GM19397 (cell line): ENCODE results near the gene SFN.
"Not testable (repeated sequence)": the region's sequence is repeated elsewhere in the genome, so short reads cannot be mapped to it uniquely, and the experiment has no call there.

Source experiments
- ATAC-seq: cut with Tn5 transposase; IDR thresholded peaks from one replicate; pipeline ENCODE4 v1.9.1; 2021; ENCODE audit warnings: mild to moderate bottlenecking, moderate library complexity; ENCODE audit not compliant: unreplicated experiment

Gene SFN

GRCh38 chr1:26862781-26863684 is at the start of gene SFN:
Gene SFN, plus strand, starts transcription at chr1:26863149. Its CDS starts 64 bp downstream, at chr1:26863213.
- ATAC-seq = no peak

- ATAC-seq = no peak
Observed at GRCh38 chr1:26814377-26814776, 48.6 kb upstream of the SFN start.

DNA sequence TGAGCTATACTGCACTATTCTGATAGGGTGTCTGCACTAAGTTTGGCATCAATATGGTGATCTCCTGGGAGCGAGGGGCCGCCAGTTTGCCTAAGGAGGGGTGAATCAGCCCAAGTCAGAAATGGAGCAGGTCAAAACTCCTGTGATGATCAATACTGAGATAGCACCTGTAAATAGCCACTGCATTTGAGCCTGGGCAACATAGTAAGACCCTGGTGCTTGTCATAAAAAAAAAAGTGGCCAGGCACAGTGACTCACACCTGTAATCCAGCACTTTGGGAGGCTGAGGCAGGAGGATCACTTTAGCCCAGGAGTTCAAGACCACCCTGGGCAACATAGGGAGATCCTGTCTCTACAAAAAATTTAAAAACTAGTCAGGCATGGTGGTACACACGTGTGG is 48.1 kb upstream of the SFN start:
- no peak for ATAC-seq

- ATAC-seq = peak; percentile 83
Observed at GRCh38 chr1:26820784-26821269, 42.1 kb upstream of the SFN start.

DNA sequence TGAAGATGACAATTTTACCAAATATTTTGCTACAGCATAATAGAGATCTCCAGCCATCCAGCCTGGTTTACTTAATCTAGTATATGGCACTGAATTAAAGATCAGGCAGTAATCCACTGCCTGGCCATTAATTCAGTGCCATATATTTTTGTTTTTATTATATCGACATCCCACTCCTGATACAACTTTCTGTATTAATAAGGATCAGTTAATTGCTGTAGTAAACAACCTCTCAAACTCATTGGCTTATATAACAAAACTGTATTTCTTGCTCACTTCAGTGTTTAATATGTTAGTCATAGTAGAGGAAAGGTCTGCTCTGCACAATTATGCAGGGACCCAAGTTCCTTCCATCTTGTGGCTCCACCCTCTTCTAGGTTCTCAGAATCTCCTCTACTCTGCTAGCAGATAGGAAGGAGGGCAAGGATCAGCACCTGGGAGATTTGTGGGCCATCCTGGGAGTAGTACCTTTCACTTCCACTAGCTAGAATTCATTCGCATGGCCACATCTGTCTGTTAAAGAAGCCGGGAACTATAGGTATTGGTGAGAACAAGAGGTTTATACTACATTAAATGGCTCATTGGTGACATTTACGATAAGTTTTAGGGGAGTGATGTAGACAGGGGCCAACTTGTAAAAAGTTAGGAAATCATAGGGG is 40.1 kb upstream of the SFN start:
- no peak for ATAC-seq

- no peak for ATAC-seq
Observed at GRCh38 chr1:26824731-26825130, 38.2 kb upstream of the SFN start.

DNA sequence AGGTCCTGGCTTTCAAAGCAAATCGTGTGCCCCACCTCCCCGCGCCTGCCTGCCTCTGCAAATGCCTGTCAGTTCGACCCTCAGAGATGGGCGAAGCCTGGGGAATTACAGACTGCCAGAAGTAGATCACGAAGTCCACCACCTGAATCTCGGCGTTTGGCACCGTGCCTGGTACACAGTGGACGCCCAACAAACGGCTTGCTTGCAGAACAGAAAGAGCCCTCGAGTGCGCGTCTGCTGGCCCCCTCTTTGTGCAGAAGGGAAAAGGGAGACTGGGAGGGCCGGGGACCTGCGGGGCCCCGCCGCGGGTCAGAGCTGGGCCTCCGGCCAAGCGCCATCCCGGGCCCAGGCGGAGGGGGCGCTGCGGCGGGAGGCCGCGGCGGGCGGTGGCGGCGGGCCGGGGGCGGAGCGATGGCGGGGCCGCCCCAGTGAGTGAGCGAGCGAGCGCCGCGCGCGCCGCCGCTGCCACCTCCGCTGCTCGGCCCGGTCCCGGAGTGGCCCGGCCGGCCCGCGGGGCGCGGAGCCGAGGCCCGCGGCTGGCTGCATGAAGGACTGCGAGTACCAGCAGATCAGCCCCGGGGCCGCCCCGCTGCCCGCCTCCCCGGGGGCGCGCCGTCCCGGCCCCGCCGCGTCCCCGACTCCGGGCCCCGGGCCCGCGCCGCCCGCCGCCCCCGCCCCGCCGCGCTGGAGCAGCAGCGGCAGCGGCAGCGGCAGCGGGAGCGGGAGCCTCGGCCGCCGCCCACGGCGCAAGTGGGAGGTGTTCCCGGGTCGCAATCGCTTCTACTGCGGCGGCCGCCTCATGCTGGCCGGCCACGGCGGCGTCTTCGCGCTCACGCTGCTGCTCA is 36.5 kb upstream of the SFN start, which contains the start of gene ZDHHC18:
ZDHHC18 (plus strand) TSS at position 428 of the 845 bp plus-strand sequence; CDS start at position 545, 117 bp downstream.
- ATAC-seq = peak; percentile 75

DNA sequence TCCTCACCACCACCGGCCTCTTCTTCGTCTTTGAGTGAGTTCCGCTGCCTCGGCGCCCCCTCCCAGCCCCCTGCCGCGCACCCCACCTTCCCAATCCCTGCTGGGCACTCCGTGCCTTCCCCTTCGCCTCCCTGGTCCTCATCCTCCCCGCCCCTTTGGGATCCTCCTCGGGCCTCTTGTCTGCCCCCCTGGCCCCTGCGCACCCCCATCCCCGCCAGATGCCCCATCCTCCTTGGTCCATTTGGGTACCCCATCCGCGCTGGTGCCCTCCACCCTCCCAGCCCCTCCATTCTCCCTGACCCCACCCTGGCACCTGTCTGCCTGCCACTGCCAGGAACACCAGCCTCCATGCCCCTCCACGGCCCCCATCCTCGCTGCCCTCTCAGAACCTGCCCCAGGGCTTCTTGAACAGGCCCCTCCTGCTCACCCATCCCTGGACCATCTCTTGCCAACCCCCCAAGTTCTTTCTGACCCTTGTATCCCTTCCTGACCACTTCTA is 35.8 kb upstream of the SFN start:
- no peak for ATAC-seq

DNA sequence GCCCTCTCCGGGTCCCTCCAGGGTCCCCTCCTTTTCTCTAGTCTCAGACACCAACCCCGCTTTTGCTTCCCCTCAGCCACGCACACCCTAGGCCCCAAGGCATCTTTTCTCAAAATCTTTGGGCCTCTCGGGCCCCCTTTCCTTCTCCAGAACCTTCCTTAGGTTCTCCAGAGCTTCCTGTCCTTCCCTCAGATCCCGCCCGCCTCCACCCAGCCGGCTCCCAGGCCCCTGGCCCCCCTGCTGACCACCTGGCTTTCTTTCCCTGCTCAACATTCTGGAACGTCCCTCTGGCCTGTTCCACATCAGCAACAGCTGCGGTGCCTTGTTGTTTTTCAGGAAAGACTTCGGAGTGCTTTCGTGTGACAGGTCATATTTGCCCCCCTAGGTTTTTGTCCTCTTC is 35.3 kb upstream of the SFN start:
- ATAC-seq = no peak

GRCh38 chr1:26828411-26828991 is 34.4 kb upstream of the SFN start:
- ATAC-seq = no peak

GRCh38 chr1:26829184-26829911 is 33.6 kb upstream of the SFN start:
- ATAC-seq = no peak

GRCh38 chr1:26831059-26831458 is 31.9 kb upstream of the SFN start:
- ATAC-seq = no peak

DNA sequence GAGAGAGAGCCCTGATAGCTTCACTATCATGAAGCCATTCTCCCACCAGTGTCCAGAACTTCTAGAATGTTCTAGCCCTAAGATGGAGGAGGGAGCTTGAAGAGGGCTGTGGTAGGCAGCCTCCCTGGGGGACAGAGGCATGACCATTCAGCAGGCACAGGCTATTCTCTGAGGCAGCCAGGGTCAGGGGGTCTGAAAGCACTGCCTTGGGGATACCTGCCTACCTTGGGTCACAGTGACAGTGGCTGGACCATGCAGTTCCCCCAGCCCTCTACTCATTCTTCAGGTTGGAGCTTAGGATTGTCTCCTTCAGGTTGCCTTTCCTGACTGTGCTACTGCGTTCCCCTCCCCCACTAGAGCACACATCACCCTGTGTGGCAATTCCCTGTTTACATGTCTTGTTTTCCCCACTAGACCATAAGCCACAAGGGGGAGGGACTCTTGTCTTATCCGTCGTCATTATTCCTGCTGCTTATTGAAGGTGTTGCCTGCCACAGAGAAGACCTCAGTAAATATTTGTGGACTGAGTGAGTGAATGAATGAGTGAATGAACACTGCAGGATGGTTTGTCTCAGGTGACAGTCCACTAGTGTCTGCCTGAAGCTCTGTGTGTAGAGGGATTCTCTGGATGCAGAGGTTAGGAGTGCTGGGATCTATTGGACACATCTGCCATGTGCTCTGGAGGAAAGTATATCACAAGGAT is 31.3 kb upstream of the SFN start:
- no peak for ATAC-seq

- ATAC-seq = no peak
Observed at GRCh38 chr1:26832249-26832960, 30.5 kb upstream of the SFN start.

- peak; percentile 74 for ATAC-seq
Observed at GRCh38 chr1:26833432-26834405, 29.2 kb upstream of the SFN start.

DNA sequence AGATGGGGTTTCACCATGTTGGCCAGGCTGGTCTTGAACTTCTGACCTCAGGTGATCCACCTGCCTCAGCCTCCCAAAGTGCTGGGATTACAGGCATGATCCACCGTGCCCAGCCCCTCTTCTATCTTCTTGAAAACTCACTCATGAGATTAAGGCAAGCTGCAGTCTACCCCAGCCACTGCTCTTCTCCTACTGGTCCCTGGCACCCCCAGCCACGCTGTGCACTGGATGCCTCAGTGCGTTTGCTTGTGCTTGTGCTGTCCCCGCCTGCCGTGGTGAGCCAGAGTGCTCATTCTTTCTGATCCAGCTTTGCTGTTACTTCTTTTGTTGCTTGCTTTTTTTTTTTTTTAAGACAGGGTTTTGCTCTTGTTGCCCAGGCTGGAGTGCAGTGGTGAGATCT is 25.3 kb upstream of the SFN start:
- ATAC-seq = not testable (repeated sequence)
